WERI-Rb-1 (cell line): ENCODE results near the gene VSIR.

Source experiments
- DNase-seq: peaks from one replicate; pipeline ENCODE4 v3.0.0-alpha.2; 2020
- H3K27ac ChIP-seq: fragments of 250-450 bp; sonication (Bioruptor Pico); 2 replicates; pipeline ENCODE4 v1.5.1; 2020; ENCODE audit warnings: mild to moderate bottlenecking, moderate library complexity
- H3K27me3 ChIP-seq: fragments of 250-450 bp; sonication (Bioruptor Pico); 2 replicates; pipeline ENCODE4 v1.5.1; 2021; ENCODE audit warnings: mild to moderate bottlenecking, low read depth, moderate library complexity; ENCODE audit not compliant: insufficient read depth, severe bottlenecking
- H3K36me3 ChIP-seq: fragments of 250-450 bp; sonication (Bioruptor Pico); 2 replicates; pipeline ENCODE4 v1.5.1; 2020; ENCODE audit warnings: mild to moderate bottlenecking, moderate library complexity
- H3K4me3 ChIP-seq: 2 replicates; pipeline ENCODE4 v1.5.1; 2011; ENCODE audit warnings: low read depth, mild to moderate bottlenecking, control low read depth, low read length
- H3K9me3 ChIP-seq: fragments of 250-450 bp; sonication (Bioruptor Pico); 2 replicates; pipeline ENCODE4 v1.5.1; 2021; ENCODE audit warnings: mild to moderate bottlenecking, moderate library complexity; ENCODE audit not compliant: severe bottlenecking
- TF ChIP-seq, protein P1 (sequence below): IDR thresholded peaks from 2 replicates; pipeline ENCODE4 v1.5.1; 2011; ENCODE audit warnings: low read depth, mild to moderate bottlenecking, control low read depth, inconsistent platforms, low read length

The VSIR gene

DNA sequence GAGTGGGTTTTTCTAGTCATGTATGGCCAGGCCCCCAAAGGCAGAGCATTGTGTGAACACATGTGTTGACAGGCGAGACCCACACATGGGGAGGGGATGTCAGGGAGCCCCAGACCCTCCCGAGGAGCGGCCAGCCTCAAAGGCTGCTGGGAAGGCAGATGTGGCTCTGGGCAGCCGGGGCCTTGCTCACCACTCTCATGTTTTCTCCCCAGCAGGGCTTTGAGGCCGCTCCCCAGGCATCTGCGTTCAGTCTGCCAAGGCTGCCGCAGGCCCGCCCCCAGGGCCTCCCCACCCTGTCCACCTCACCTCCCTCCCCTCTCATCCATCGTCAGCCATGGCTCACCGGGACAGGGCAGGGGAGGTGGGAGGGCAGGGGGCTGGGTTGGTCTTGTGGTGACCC lies 16.6 kb upstream of the VSIR start:
- Histone ChIP-seq H3K4me3 (no peak overlapping the region), H3K27ac (no peak overlapping the region), H3K9me3 (no peaks in the 10 kb centered on the region), H3K27me3 (no peaks in the 10 kb centered on the region), H3K36me3 (peaks cover 18% of the 10 kb centered on the region)
- TF ChIP-seq, protein P1, sequence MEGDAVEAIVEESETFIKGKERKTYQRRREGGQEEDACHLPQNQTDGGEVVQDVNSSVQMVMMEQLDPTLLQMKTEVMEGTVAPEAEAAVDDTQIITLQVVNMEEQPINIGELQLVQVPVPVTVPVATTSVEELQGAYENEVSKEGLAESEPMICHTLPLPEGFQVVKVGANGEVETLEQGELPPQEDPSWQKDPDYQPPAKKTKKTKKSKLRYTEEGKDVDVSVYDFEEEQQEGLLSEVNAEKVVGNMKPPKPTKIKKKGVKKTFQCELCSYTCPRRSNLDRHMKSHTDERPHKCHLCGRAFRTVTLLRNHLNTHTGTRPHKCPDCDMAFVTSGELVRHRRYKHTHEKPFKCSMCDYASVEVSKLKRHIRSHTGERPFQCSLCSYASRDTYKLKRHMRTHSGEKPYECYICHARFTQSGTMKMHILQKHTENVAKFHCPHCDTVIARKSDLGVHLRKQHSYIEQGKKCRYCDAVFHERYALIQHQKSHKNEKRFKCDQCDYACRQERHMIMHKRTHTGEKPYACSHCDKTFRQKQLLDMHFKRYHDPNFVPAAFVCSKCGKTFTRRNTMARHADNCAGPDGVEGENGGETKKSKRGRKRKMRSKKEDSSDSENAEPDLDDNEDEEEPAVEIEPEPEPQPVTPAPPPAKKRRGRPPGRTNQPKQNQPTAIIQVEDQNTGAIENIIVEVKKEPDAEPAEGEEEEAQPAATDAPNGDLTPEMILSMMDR, result no peak
- DNase-seq, result no peak

DNA sequence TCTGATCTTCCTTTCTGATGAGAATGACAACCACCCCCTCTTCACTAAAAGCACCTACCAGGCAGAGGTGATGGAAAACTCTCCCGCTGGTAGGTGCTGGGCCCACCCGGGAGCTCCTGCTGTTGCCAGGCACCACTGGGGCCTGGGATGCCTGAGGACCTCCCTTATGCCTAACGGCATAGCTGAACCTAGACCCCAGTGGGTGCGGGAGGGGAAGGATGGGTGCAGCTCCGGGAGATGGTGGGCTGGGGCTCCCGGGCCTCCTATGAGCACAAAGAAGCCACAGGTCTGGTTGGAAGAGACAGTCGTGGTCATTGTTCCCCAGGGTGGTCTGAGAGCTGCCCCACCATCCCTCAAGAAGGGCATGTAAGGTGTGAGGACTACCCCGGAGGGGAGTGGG lies 15.6 kb upstream of the VSIR start:
- TF ChIP-seq, protein P1, result no peak
- Histone ChIP-seq H3K27ac (no peak overlapping the region), H3K9me3 (no peaks in the 10 kb centered on the region), H3K27me3 (no peaks in the 10 kb centered on the region), H3K4me3 (no peak overlapping the region), H3K36me3 (peaks cover 15% of the 10 kb centered on the region)
- no peak for DNase-seq

DNA sequence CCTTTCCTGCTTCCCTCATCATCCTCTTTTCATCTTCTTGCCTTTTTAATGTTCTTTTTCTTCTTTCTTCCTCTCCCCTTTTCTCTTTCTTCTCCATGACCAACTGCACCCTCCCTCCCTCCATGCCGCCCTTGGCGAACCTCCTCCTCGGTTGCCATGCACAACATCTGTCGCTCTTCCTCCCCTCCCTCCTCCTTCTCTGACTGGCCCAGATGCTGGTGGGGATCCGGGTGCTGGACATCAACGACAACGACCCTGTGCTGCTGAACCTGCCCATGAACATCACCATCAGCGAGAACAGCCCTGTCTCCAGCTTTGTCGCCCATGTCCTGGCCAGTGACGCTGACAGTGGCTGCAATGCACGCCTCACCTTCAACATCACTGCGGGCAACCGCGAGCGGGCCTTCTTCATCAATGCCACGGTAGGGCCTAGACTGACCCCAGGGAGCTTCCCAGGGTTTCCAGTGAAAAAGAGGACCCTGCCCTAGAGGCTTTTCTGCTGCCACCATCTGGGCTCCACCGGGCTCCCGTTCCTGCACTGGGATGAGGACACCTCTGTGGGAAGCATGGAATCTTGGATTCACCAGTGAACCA lies 11.5 kb upstream of the VSIR start:
- H3K36me3 ChIP-seq, result peaks cover 13% of the 10 kb centered on the region
- no peak overlapping the region for H3K4me3 ChIP-seq
- no peak overlapping the region for H3K27ac ChIP-seq
- no peak for DNase-seq
- TF ChIP-seq, protein P1, result no peak
- H3K27me3 ChIP-seq, result no peaks in the 10 kb centered on the region
- H3K9me3 ChIP-seq, result no peaks in the 10 kb centered on the region

DNA sequence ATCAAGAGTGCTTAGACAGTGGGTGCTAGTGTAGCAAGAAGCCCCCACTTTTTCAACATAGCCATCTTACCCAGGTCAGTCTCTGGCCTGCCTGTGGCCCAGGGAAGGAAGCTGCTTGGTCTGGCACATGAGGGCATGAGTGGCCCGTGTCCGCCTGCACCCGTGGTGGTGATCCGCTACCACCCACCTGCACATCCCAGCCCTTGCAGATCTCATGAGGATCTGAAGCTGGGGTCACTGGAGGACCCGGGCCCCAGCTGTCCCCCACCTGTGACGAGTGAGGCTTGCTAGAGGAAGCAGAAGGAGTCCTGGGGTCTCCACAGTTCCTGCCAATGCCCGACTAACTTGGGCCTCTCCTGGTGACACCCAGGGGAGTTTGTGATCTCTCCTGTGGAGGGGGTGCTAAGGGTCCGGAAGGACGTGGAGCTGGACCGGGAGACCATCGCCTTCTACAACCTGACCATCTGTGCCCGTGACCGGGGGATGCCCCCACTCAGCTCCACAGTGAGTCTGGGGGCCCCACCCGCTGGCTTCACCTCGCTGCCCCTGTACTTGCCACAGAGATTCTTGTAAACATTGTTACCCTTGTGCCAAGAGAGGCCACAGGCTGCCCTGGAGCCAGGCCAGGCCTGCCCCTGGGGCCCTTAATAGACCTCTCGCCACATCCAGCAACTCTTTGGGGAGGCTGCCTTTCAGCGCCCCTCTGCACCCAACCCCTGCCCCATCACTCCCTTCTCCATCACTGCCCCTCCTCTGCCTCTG lies 10.8 kb upstream of the VSIR start:
- TF ChIP-seq, protein P1, result no peak
- no peak overlapping the region for H3K27ac ChIP-seq
- peaks cover 20% of the 10 kb centered on the region for H3K36me3 ChIP-seq
- no peak for DNase-seq
- H3K4me3 ChIP-seq, result no peak overlapping the region
- no peaks in the 10 kb centered on the region for H3K9me3 ChIP-seq
- no peaks in the 10 kb centered on the region for H3K27me3 ChIP-seq

DNA sequence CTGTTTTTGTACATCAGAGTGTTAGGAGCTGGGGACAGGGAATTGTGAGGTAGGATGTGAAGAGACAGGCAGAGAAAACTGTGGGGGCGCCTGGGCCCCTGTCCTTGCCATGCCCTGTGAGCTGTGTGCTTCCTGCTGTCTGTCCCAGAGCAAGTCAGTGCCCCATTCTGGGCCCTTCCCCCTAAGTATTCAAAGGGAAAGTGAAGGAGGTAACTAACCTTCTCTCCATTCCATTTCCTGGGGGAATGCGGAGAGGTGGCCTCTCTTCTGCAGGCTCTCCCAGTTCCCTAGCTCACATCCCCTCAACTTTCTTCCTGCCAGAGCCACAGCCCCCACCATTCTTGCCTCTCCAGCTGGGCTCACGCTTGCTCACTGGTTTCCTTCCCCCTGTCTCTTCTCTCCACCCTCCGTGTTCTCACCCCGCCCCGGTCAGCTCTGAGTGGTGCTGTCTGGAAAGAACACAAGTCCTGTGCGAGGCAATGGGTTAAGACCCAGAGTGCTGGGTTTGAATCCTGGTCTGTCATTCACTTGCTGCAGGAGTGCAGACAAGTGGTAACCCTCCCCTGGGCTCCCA lies 9.7 kb upstream of the VSIR start:
- Histone ChIP-seq H3K27me3 (no peaks in the 10 kb centered on the region), H3K27ac (no peak overlapping the region), H3K36me3 (peaks cover 21% of the 10 kb centered on the region), H3K4me3 (no peak overlapping the region), H3K9me3 (no peaks in the 10 kb centered on the region)
- DNase-seq, result no peak
- TF ChIP-seq, protein P1, result no peak
